GM18499 (cell line): Measurements from ENCODE around the gene GDNF.
"Not testable (repeated sequence)": the region's sequence is repeated elsewhere in the genome, so short reads cannot be mapped to it uniquely, and the experiment has no call there.

Source experiments
- ATAC-seq: cut with Tn5 transposase; IDR thresholded peaks from one replicate; pipeline ENCODE4 v1.9.1; 2021; ENCODE audit warnings: moderate number of reproducible peaks; ENCODE audit not compliant: insufficient read depth, unreplicated experiment

The GDNF gene, protein sequence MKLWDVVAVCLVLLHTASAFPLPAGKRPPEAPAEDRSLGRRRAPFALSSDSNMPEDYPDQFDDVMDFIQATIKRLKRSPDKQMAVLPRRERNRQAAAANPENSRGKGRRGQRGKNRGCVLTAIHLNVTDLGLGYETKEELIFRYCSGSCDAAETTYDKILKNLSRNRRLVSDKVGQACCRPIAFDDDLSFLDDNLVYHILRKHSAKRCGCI

DNA sequence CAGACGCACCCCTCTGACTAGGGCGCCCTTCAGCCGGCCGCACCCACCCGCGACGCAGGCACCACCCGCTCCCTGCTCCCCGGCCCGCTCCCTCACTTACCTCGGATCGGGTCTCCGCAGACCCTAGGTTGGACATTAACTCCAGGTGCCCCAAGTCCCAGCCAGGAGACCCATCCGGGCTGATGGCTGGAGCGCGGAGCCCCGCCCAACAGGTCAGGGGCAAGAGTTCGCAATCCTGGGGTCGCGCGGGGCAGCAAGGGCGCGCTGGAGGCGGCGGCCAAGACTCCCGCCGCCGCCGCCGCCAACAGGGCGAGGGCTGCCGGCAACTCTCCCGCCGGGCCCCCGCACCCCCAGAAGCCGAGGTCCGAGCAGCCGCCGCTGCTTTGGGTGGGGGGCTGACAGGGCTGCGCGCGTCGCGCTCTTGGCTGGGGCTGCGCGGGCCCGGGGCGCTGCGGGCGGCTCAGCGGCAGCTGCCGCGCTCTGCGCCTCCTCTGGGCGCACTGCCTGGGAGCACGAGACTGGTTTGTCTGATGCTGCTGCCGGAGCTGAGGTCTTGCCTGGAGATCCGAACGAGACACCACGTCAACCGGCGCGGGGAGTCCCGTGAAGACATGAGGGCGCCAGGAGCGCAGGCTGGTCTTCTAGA, at the start of gene GDNF:
Gene GDNF (minus strand): TSS at position 635 of the 646 bp plus-strand sequence. CDS start 5,245 bp downstream, outside the sequence.
- no peak for ATAC-seq

DNA sequence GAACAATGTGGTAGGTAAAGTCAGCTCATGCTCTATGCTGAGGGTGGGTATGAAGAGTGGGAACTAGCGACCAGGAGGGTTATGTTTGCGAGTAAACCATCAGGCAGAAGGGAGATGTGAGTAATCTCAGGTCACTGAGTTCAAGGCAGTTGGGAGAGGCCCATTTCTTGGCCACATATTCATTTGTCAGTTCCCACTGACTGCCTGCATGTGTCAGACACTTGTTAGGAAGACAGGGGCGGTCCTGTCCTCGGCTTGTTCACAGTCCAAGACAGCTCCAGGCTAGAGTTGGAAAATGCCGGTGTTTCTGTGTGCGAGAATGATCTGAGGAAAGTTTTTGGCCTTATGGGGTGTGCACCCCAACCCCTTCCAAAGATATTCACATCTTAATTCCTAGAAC, 48.6 kb upstream of the GDNF start:
- no peak for ATAC-seq

GRCh38 chr5:37886242-37886905, 46.5 kb upstream of the GDNF start:
- ATAC-seq, result no peak

DNA sequence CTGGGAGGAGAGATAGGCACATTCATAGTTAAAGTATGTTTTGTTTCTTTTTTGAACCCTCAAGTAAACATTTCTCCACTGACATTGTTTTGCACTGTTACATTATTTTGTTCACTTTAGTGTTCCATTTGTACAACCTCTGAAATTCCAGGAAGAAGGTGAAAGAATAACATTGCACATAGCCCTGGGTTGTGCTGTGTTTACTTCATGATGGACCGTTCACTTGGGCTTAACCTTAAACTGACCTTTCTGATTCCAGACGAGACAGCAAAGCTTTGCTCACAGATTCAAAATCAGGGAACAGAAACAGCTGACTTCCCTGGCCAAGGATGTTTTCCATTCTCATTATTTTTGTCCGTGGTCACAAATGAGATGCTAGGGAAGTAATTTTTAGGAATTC, 42.8 kb upstream of the GDNF start:
- ATAC-seq, result no peak

GRCh38 chr5:37881359-37881758, 41.5 kb upstream of the GDNF start:
- ATAC-seq, result peak; percentile 85

GRCh38 chr5:37876943-37877342, 37.1 kb upstream of the GDNF start:
- ATAC-seq, result no peak

GRCh38 chr5:37876245-37876644, 36.4 kb upstream of the GDNF start:
- no peak for ATAC-seq

DNA sequence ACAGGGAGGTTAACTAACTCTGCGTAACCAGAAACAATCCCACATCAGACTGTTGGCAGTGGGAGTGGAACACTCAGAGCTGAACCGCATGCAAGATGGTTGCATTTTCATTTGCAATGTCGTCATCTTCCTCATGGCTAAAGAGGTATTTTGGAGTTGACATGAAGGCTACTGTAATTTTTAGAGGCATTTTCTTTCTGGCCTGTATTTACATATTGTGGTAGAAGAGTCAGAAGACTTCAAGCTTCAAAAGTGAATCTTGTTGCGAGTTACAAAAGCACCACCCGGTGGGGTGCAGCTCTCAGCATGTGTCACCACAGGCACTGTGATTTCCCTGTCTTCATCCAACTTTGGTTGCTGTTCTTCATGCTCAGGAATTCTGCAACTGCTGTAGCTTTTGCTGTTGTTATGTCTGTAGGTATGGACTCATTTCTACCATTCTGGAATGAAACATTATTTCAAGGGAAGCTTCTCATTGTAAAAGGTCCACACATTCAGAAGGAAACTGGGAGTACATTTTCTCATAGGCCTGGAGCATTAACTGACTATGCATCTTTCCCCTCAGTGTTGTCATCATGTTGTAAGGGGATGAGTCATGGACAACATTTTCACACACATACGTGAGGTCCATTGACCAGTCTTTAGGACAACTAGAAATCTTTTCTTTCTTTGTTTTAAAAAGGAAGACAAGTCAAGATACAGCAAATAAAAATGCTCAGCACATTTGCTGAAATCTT, 35.4 kb upstream of the GDNF start:
- no peak for ATAC-seq

DNA sequence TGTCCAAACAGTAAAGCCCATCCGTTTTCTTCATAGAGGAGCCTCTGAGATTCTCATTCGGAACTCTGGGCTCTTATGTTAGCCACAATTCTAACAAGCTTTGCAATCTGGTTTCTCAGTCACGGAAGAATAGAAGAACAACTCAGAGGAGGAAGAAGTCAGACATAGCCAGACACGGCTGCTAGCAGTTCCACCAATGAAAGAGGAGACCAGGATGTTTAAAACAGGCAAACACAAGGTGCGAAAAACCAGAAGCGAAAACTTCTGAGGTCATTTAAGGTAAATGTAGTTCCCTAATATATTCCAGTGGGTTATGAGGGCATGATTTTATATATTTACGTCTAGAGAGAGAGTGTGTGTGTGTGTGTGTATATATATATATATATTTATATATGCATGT, 34.1 kb upstream of the GDNF start:
- ATAC-seq, result no peak

DNA sequence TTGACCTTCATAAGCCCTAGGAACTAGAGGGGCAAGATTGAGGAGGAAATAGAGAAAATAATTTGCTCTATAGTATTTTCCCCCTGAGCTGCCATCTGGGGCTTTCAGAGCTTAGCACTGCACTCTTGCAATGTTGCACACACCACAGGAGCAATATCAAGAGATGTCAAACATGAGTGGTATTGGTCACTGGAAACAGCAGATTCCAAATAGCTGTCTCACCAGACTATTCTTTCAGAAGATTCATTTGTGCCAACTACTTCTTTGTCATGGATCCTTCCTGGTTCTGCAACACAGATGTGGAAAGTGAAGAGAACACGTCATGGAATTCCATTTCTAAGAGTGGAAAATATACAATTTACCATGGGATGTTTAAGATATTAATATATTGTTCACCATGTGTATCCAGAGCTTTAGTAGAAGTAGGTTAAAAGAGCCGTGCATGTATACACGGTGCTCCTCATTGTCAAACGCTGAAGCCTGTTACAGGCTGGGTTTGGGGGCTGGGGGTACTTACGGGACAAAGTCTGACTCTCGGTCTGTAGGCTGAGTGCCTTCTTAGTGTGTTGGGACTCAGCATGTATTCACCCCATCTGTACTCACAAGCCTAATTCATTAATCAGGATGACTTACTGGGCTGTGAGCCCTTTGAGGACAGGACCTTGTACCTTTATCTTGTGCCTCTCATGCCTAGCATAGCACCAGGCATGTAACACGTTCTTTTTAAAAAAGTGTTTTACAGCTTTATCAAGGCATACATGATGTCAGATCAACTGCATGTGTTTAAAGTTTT, 31.4 kb upstream of the GDNF start:
- ATAC-seq, result no peak

DNA sequence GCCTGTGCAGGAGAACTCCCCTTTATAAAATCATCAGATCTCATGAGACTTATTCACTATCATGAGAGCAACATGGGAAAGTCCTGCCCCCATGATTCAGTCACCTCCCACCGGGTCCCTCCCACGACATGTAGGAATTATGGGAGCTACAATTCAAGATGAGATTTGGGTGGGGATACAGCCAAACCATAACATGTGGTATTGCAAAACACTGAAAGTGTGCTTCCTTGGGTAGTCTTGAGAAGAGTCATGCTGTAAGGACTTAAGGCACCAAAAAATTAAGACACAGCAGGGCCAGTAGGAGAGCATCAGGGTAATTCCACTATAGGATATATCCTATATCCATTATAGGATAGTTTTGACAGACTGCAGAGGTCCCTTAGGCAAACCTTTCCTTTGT, 29.4 kb upstream of the GDNF start:
- ATAC-seq, result no peak

- ATAC-seq, result no peak
Measured at GRCh38 chr5:37867654-37868053, 27.8 kb upstream of the GDNF start.

GRCh38 chr5:37862907-37863306, 23.1 kb upstream of the GDNF start:
- ATAC-seq, result not testable (repeated sequence)

DNA sequence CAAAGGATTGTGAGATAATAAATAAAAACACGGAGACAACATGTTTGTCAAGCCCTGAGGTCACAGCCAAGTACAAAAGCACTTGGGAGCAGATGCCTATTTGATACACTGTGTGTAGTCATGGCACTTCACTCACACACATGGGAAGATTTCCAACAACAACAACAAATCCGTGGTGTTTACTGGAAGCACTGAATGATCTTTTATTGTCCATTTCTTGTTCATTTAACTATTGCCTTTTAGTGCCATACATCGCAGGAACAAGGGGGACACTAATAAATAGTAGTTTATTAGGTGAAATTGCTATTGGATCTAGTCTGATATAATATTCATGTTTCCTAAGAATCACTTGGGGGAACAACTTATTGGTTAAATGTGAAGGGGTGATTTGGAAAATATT, 20.4 kb upstream of the GDNF start:
- no peak for ATAC-seq

- peak; percentile 99 for ATAC-seq
Measured at GRCh38 chr5:37859805-37860204, 20.0 kb upstream of the GDNF start.

- no peak for ATAC-seq
Measured at GRCh38 chr5:37858250-37858649, 18.4 kb upstream of the GDNF start.

DNA sequence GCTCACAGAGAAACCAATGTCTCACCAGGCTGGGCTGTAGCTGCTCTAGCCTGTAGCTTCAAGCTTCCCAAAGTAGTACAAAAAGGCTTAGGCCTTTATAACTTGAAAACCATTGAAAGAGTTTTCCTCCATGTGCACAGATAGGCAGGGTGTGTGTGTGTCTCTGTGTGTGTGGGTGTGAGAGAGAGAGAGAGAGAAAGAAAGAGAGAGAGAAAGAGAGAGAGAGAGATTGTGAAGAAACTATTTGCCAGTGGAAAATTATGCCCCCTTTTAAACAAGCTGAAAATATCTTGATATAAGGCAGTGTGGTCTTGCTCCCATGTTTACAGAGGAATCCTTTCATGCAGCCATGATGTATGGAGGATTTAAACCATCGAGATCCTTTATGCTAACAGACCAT, 17.9 kb upstream of the GDNF start:
- ATAC-seq, result no peak

- ATAC-seq, result no peak
Measured at GRCh38 chr5:37855438-37855837, 15.6 kb upstream of the GDNF start.

DNA sequence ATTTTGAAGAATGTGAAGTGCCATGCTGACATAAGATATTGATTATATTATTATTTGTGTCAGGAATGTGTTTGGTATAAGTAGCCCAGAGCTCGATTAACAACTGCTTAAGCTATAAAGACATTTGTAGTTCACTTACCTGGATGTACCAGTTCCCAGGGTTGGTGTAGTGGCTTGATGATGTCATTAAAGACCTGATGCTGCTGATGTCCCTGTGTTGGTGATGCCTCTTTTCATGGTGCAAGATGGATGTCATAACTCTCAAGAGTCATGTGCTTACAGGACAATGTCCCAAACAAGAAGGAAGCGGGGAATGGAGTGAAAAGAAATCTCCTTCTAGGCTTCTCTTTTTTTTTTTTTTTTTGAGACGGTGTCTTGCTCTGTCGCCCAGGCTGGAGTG, 11.5 kb upstream of the GDNF start:
- ATAC-seq, result no peak

DNA sequence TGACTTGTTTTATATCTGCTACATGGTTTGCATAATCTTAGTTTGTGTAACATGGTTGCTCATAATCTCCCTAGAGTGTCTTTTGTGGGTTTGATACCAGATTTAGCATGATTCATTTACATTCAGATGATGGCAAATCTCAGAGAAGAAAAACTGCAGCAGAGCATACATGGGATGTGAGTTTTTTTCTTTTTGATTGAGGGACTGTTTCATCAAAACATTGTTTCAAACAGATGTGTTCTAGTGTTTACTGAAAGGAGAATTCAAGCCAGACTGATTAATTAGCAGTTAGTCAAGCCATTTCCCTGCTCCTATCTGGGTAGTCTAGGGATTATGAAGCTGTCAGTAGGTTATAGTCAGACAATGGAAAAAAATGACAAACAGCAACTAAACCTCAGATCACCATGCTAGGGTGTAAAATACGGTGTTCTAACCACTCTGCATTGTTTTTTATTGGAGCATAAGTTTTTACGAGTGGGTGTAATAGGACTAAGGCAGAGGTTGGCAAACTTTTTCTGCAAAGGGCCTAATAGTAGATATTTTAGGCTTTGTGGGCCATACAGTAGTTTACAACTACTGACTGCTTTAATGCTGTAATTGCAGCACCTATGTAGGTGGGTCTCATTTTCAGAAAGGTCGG, 10.5 kb upstream of the GDNF start:
- no peak for ATAC-seq
